ENCODE data around the gene ACTR5.
"Not testable (repeated sequence)": the region's sequence is repeated elsewhere in the genome, so short reads cannot be mapped to it uniquely, and the experiment has no call there.

ACTR5 gene

DNA sequence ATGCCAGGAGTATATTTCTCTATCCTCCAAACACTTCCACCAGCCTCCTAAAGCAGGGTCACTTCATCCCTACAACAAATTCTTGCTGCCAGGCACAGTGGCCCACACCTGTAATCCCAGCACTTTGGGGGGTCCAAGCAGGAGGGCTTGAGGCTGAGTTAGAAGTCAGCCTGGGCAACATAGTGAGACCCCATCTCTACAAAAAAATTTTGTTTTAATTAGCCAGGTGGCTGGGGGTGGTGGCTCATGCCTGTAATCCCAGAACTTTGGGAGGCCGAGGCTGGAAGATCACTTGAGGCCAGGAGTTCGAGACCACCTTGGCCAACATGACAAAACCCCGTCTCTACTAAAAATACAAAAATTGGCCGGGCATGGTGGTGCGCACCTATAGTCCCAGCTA, 45.8 kb downstream of the ACTR5 start:
- H3K4me3 ChIP-seq (ENCODE audit: low read length); DNase-seq (ENCODE audit: low read depth, low spot score): not testable (repeated sequence)

DNA sequence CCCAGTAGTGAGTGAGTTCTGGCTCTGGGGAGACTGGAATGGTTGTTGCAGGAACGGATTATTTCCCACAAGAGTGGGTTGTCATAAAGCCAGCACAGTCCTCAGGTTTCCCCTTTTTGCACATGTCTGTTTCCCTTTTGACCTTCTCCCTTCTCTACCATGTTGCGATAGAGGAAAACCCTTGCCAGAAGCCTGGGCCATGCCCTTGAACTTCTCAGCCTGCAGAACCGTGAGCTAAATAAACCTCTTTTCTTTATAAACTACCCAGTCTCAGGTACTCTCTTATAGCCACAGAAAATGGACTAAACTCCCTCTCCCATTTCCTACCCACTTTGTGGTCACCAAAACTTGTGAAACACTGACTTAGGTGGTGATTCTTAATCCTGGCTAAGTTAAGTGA, 50.0 kb downstream of the ACTR5 start:
- no peak for DNase-seq (ENCODE audit: low read depth, low spot score)

DNA sequence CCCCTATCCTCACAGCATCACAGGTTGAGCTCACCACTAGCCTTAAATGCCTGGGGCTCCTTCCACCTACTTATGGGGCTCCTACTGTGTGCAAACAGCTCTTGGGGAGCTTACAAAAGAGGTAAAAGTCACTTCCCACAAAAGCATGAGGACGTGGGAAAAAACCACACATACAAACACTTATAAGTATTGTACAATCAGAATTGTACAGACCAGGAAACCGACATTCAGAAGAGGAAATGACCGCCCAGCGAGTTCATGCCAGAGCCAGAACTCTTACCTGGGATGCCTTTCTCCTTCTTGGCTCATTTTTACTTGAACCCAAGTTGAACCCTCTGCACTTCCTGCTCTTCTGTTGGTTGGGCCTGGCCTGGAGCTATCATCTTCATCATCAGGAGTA, 50.9 kb downstream of the ACTR5 start:
- no peak overlapping the region for H3K4me3 ChIP-seq (ENCODE audit: low read length)
- no peak for DNase-seq (ENCODE audit: low read depth, low spot score)

More for the DNA sequence above, 50.0 kb downstream of the ACTR5 start:
- H3K4me3 ChIP-seq (ENCODE audit: low read length), result no peak overlapping the region

DNA sequence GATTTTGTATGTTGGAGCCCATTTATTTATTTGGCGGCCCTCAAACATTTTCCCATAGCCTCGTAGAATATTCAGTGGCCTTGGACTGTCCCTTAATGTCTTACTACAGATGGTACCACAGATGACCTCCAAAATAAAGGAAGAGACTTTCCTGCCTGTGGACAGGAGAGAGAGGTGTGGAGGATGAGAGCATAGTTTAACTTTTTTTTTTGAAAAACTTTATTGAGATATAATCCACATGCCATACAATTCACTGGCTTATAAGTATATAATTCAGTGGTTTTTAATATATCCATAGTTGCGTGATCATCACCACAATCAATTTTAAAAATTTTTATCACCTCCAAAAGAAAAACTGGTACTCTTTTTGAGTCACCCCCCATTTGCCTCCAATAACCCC, 52.6 kb downstream of the ACTR5 start:
- DNase-seq (ENCODE audit: low read depth, low spot score), result no peak
- H3K4me3 ChIP-seq (ENCODE audit: low read length), result no peak overlapping the region

DNA sequence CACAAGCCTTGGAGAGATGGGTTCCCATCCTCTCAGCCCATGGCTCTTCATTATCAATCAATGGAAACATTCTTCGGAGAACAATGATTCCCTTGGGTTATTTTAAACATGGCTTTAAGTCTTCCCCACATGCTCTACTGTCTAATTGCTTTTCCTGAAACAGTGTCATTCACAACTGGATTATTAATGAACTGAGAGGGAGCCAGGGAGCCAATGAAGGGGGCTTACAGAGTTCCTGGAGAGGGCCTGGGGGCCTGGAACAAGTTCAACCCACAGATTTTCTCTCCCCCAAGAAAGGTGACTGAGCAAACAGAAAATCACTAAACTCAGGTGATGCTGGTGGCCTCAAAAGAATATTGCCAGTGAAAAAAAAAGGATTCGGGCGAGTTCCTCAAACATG, 56.0 kb downstream of the ACTR5 start:
- H3K4me3 ChIP-seq (ENCODE audit: low read length), result peak overlapping the region; percentile 62
- DNase-seq (ENCODE audit: low read depth, low spot score), result no peak

GRCh38 chr20:38804682-38805501, 56.6 kb downstream of the ACTR5 start:
- peak; percentile 95 for DNase-seq (ENCODE audit: low read depth, low spot score)
- peak overlapping the region; percentile 62 for H3K4me3 ChIP-seq (ENCODE audit: low read length)

GRCh38 chr20:38805502-38805957, 57.3 kb downstream of the ACTR5 start, which contains the start of gene PPP1R16B:
Gene PPP1R16B, plus strand, starts transcription at chr20:38805697. Its CDS starts 30,229 bp downstream, at chr20:38835926.
- H3K4me3 ChIP-seq (ENCODE audit: low read length), result peak within 1 kb of the TSS; percentile 62
- DNase-seq (ENCODE audit: low read depth, low spot score), result peak; percentile 77

DNA sequence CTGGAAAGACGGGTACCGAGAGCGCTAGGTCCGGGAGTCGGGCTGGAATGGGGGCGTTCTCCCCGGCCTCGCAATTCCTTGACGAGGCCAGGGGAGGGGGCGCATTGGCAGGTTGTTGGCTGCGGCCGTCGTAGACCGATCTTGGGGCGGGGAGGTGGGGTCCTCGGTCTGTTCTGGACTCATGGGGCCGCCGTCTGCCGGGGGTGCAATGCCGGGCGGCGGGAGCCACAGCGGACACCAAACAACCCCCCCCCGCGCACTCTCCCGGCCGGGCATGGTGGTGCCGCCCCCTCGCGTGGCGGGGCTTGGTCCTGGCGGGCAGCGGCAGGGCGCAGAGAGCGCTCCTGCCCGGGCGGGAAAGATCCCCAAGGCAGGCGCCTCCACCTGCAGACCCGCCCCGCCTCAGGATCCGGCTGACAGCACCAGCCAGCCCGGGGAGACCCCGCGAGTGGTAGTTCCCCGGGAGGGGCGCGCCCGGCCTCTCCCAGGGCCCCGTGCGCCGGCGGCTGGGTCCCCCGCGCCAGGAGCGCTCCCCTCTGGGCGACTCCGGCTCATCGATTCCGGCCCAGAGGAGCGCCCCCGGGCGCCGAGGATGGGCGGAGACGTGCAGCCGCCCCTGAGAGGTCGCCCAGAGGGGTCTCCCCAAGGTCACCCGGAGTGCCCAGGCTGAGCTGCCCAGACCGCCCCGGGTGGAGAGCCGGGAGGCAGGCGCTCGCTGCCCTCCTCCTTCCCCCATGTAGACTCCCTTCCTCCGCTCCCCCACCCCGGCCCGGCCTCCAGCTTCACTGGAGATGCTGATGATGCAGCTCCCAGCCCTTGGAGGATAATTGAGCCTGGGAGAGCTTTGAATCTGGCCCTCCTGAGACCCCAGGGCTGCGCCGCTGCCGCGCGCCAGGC, 57.9 kb downstream of the ACTR5 start:
- H3K4me3 ChIP-seq (ENCODE audit: low read length), result peak overlapping the region; percentile 62
- no peak for DNase-seq (ENCODE audit: low read depth, low spot score)

GRCh38 chr20:38806855-38807655, 58.8 kb downstream of the ACTR5 start:
- no peak for DNase-seq (ENCODE audit: low read depth, low spot score)
- no peak overlapping the region for H3K4me3 ChIP-seq (ENCODE audit: low read length)

DNA sequence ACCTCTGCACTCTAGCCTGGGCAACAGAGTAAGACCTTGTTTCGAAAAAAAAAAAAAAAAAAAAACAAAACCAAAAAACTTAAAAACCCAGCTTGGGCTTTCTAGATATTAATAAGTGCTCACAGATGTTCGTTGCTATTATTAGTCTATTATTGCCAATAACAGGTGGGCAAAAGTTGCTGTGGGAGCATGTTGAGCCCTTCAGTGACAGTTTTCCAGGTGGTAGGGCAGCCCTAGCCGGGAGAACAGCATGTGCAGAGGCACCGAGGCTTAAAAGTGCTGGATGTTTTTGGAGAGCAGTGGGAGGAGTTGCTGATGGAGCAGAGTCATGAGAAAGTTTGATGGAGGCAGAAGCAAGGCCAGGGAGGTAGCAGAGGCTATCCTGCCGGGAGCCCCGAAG, 61.7 kb downstream of the ACTR5 start:
- no peak overlapping the region for H3K4me3 ChIP-seq (ENCODE audit: low read length)
- DNase-seq (ENCODE audit: low read depth, low spot score), result no peak

DNA sequence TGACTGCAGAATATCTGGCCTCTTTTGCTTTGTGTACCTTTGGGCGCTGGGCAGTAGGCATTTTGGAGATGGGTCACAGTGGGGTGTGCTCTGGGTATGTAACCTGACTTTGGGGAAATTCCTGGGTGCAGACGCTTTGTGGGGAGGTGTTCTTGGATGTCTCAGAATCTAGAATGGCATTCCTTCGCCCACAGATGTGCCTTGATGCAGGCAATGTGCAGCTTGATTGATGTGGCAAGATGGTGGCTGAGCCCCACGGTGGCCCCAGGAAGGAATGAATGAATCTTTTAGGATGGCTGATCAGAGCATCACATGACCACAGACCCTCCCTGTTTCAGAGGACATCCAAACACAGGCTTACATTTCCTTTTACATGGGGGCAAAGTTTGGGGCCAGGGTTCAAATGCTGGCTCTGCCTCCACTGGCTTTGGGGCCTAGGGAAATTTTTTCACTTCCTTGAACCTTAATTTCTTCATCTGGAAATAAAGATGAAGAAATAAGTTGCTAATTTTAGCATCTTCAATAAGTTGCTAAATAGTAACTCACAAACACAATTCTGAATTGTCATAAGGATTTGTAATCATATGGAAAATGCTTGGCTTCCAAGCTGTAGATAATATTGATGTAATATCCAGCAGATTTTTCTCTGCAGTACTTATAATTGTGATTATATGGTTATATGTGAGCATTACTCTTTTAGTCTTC, 62.8 kb downstream of the ACTR5 start:
- H3K4me3 ChIP-seq (ENCODE audit: low read length), result no peak overlapping the region
- DNase-seq (ENCODE audit: low read depth, low spot score), result no peak

DNA sequence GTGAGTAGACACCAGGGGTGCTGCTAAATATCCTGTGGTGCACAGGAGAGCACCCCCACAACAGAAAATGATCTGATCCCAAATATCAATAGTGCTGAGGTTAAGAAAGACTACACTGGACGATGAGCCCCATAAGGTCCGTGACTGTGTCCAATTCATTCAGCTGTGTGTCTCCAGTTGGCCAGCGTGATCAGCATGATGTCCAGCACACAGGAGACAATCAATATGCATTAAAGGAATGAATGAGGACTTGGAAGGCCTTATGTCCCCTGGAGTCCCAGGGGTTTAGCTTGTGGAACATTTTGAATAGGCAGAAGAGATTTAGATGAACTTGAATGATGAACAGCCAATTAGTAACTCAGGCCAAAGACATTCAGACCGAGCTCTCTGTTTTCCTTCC, 63.5 kb downstream of the ACTR5 start:
- no peak overlapping the region for H3K4me3 ChIP-seq (ENCODE audit: low read length)
- no peak for DNase-seq (ENCODE audit: low read depth, low spot score)

DNA sequence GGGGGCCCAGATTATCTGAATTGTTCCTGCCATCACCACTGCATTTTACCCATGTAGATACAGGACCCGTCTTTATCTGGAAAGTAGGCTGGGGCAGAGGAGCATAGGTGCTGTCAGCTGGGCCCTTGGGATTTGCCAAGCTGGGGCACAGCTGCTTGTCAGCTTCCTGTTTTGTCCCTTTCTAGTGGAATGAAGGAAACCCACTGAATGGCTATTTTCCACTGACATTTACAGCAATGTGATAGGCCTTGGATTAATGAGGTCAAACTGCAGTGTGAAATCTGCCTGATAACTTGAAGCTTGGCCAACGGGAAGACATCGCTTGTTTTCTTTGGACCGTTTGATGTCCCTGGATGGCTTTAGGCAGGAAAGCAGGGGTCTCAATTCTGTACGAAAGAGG, 63.9 kb downstream of the ACTR5 start:
- H3K4me3 ChIP-seq (ENCODE audit: low read length), result no peak overlapping the region
- DNase-seq (ENCODE audit: low read depth, low spot score), result no peak

GRCh38 chr20:38812709-38813573, 64.7 kb downstream of the ACTR5 start:
- DNase-seq (ENCODE audit: low read depth, low spot score), result no peak
- H3K4me3 ChIP-seq (ENCODE audit: low read length), result no peak overlapping the region

- not testable (repeated sequence) for H3K4me3 ChIP-seq (ENCODE audit: low read length); DNase-seq (ENCODE audit: low read depth, low spot score)
Measured at GRCh38 chr20:38813574-38813962, 65.3 kb downstream of the ACTR5 start.

DNA sequence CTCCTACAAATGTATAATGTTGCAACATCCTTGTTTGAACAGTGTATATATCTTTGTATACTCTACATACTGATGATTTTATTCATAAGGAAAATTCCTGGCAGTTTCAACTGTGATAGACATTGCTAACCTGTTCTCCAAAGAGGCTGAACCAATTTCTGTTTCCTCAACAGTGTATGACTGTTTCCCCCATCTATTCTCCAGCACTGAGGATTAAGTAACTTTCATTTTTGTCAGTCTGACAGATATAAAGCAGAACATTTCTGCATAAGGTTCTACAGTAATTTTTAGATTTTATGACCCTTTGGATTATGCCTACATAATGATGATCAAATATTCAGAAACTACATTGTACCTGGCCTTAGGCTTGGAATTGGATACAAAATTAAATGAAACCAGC, 67.2 kb downstream of the ACTR5 start:
- no peak for DNase-seq (ENCODE audit: low read depth, low spot score)
- H3K4me3 ChIP-seq (ENCODE audit: low read length), result no peak overlapping the region

GRCh38 chr20:38818113-38819065, 70.1 kb downstream of the ACTR5 start:
- no peak overlapping the region for H3K4me3 ChIP-seq (ENCODE audit: low read length)
- no peak for DNase-seq (ENCODE audit: low read depth, low spot score)
